Neuronal stem cell (in vitro differentiated cells): Measurements from ENCODE around the gene MFAP2.

ENCODE experiments used
- DNase-seq: peaks from one replicate; pipeline ENCODE4 v3.0.0-alpha.2; 2013; ENCODE audit warnings: low spot score
- H2AFZ ChIP-seq: one replicate; pipeline ENCODE4 v1.6.1; 2013; ENCODE audit warnings: mild to moderate bottlenecking, low read length, inconsistent platforms
- H2AK5ac ChIP-seq: 2 replicates; pipeline ENCODE4 v1.6.1; 2013; ENCODE audit warnings: low read depth, mild to moderate bottlenecking, inconsistent platforms, low read length, moderate library complexity, mixed read lengths
- H2BK120ac ChIP-seq: 2 replicates; pipeline ENCODE4 v1.6.1; 2013; ENCODE audit warnings: low read depth, mild to moderate bottlenecking, inconsistent platforms, low read length, moderate library complexity, mixed read lengths
- H2BK12ac ChIP-seq: one replicate; pipeline ENCODE4 v1.6.1; 2013; ENCODE audit warnings: low read length, inconsistent platforms
- H2BK15ac ChIP-seq: 2 replicates; pipeline ENCODE4 v1.6.1; 2013; ENCODE audit warnings: mild to moderate bottlenecking, low read length, inconsistent platforms, mixed read lengths
- H2BK5ac ChIP-seq: one replicate; pipeline ENCODE4 v1.6.1; 2013; ENCODE audit warnings: inconsistent platforms, mild to moderate bottlenecking, low read length, moderate library complexity
- H3K14ac ChIP-seq: one replicate; pipeline ENCODE4 v1.6.1; 2013; ENCODE audit warnings: low read length, inconsistent platforms
- H3K18ac ChIP-seq: 2 replicates; pipeline ENCODE4 v1.6.1; 2013; ENCODE audit warnings: low read length, inconsistent platforms
- H3K23ac ChIP-seq: 2 replicates; pipeline ENCODE4 v1.6.1; 2013; ENCODE audit warnings: low read depth, mild to moderate bottlenecking, mixed read lengths, low read length, inconsistent platforms; ENCODE audit not compliant: poor library complexity
- H3K27ac ChIP-seq: replicated peaks from 3 replicates; pipeline ENCODE4 v1.5.1; 2013; ENCODE audit warnings: low read length, inconsistent platforms
- H3K27me3 ChIP-seq, 3 experiments: 2 replicates each; pipeline ENCODE4 v1.6.1; 2013; ENCODE audit warnings: low read length in 3 of 3, mild to moderate bottlenecking in 2 of 3, inconsistent platforms in 1 of 3, low read depth in 1 of 3, mixed read lengths in 1 of 3, moderate library complexity in 1 of 3; ENCODE audit not compliant: control insufficient read depth in 3 of 3, insufficient read depth in 3 of 3
- H3K36me3 ChIP-seq, 2 donors: replicated peaks in 1 of 2; 2 replicates each; pipeline ENCODE4 v1.6.1; 2013; ENCODE audit warnings: low read length in 2 of 2; ENCODE audit not compliant: control insufficient read depth in 2 of 2, insufficient read depth in 2 of 2
- H3K4ac ChIP-seq: 2 replicates; pipeline ENCODE4 v1.6.1; 2013; ENCODE audit warnings: inconsistent platforms, mild to moderate bottlenecking, low read length, moderate library complexity
- H3K4me1 ChIP-seq, 2 donors: 1 replicate in 1 of 2; 2 replicates in 1 of 2; pipeline ENCODE4 v1.6.1; 2013; ENCODE audit warnings: low read length in 2 of 2, low read depth in 1 of 2; ENCODE audit not compliant: control insufficient read depth in 2 of 2, insufficient read depth in 1 of 2
- H3K4me2 ChIP-seq: one replicate; pipeline ENCODE4 v1.6.1; 2013; ENCODE audit warnings: mild to moderate bottlenecking, low read length, inconsistent platforms; ENCODE audit not compliant: insufficient read depth, poor library complexity, severe bottlenecking
- H3K4me3 ChIP-seq, 2 donors: 2 replicates each; pipeline ENCODE4 v1.5.1; 2013; ENCODE audit warnings: low read length in 2 of 2, mild to moderate bottlenecking in 2 of 2, inconsistent platforms in 1 of 2, moderate library complexity in 1 of 2
- H3K79me1 ChIP-seq: one replicate; pipeline ENCODE4 v1.6.1; 2013; ENCODE audit warnings: low read depth, mild to moderate bottlenecking, inconsistent platforms, low read length, moderate library complexity
- H3K9ac ChIP-seq: one replicate; pipeline ENCODE4 v1.6.1; 2013; ENCODE audit warnings: mild to moderate bottlenecking, low read depth, low read length, inconsistent platforms; ENCODE audit not compliant: poor library complexity
- H3K9me3 ChIP-seq, 2 donors: replicated peaks in 1 of 2; 2 replicates each; pipeline versions ENCODE3 to v1.6.1; 2013; ENCODE audit warnings: low read length in 2 of 2, mild to moderate bottlenecking in 2 of 2, inconsistent platforms in 1 of 2, low read depth in 1 of 2, mixed read lengths in 1 of 2, moderate library complexity in 1 of 2; ENCODE audit not compliant: control insufficient read depth in 2 of 2, insufficient read depth in 1 of 2
- H4K8ac ChIP-seq: one replicate; pipeline ENCODE4 v1.6.1; 2013; ENCODE audit warnings: low read depth, mild to moderate bottlenecking, inconsistent platforms, low read length, moderate library complexity
- H4K91ac ChIP-seq: one replicate; pipeline ENCODE4 v1.6.1; 2013; ENCODE audit warnings: low read length, low read depth, mild to moderate bottlenecking, inconsistent platforms; ENCODE audit not compliant: poor library complexity
- WGBS, 2 donors: extraction: QIAGEN DNeasy Blood & Tissue Kit; methylation state at CpG; one replicate each; pipeline ENCODE4 v1.1.7; 2013; ENCODE audit warnings: missing lambda C conversion rate in 2 of 2, mixed read lengths in 1 of 2; ENCODE audit not compliant: insufficient read length in 2 of 2, insufficient replicate concordance in 1 of 2; ENCODE audit errors: extremely low coverage in 2 of 2; 5-methylcytosine and 5-hydroxymethylcytosine counted together

MFAP2 gene

GRCh38 chr1:16925635-16926490 lies 54.6 kb downstream of the MFAP2 start:
- peak overlapping the region; percentile 28 for H4K91ac ChIP-seq
- no peak overlapping the region for H3K23ac ChIP-seq
- no CpG with 5 or more reads among the region's 13 CpGs for WGBS, 2 donors
- H2BK15ac ChIP-seq, result peak overlapping the region; percentile 75
- no peaks in the 10 kb centered on the region for H3K9me3 ChIP-seq
- peaks cover 6 to 8% of the 10 kb centered on the region in 2 donors for H3K36me3 ChIP-seq
- H3K14ac ChIP-seq, result no peak overlapping the region
- peak overlapping the region; percentile 53 for H3K9ac ChIP-seq
- peak overlapping the region; percentile 39 for H3K4ac ChIP-seq
- peak overlapping the region; percentile 75 for H3K27ac ChIP-seq
- H2BK5ac ChIP-seq, result peak overlapping the region; percentile 90
- H3K18ac ChIP-seq, result peak overlapping the region; percentile 92
- H3K79me1 ChIP-seq, result peaks cover 40% of the 10 kb centered on the region
- peak overlapping the region; percentile 8 for H2BK12ac ChIP-seq
- no peak for DNase-seq
- peak overlapping the region in 1 of 2 donors; percentile 45 for H3K4me3 ChIP-seq
- H2AK5ac ChIP-seq, result peak overlapping the region; percentile 26
- H3K4me2 ChIP-seq, result no peak overlapping the region
- H3K4me1 ChIP-seq, result peaks cover 37 to 49% of the 10 kb centered on the region in 2 donors
- H4K8ac ChIP-seq, result no peak overlapping the region
- H3K27me3 ChIP-seq, result no peaks in the 10 kb centered on the region
- H2BK120ac ChIP-seq, result peak overlapping the region; percentile 61
- H2AFZ ChIP-seq, result no peak overlapping the region

- Histone ChIP-seq H3K27ac (no peak overlapping the region), H2AK5ac (peak overlapping the region; percentile 76), H2BK15ac (peak overlapping the region; percentile 69), H2BK120ac (peak overlapping the region; percentile 56), H3K79me1 (peaks cover 40% of the 10 kb centered on the region), H3K4ac (no peak overlapping the region), H3K23ac (peak overlapping the region; percentile 3), H4K8ac (peak overlapping the region; percentile 56), H3K36me3 (peaks cover 0 to 4% of the 10 kb centered on the region in 2 donors), H3K9me3 (no peaks in the 10 kb centered on the region), H2BK12ac (peak overlapping the region; percentile 8), H2BK5ac (peak overlapping the region; percentile 90), H3K4me1 (peaks cover 37 to 49% of the 10 kb centered on the region in 2 donors), H3K18ac (peak overlapping the region; percentile 24), H3K4me2 (no peak overlapping the region), H3K14ac (no peak overlapping the region), H2AFZ (no peak overlapping the region), H3K9ac (peak overlapping the region; percentile 24), H3K4me3 (no peak overlapping the region), H3K27me3 (no peaks in the 10 kb centered on the region), H4K91ac (no peak overlapping the region)
- no CpG with 5 or more reads among the region's 13 CpGs for WGBS, 2 donors
- no peak for DNase-seq
Observed at GRCh38 chr1:16924919-16925477, 55.4 kb downstream of the MFAP2 start.
